HepG2 (cell line): ENCODE data around the gene ATRAID.

Experiments used
- CEBPB ChIP-seq: IDR thresholded peaks from 2 replicates; pipeline ENCODE4 v1.6.1; 2011; ENCODE audit warnings: low read depth, low read length, improper control_type of control experiment, borderline replicate concordance
- ETV6 ChIP-seq: sonication (generic); formaldehyde crosslinking; conservative IDR thresholded peaks from 2 replicates; pipeline ENCODE4 v1.4.0; 2020; ENCODE audit warnings: missing genetic modification reagents
- KLF16 ChIP-seq, 2 experiments: sonication (generic) in 1 of 2; formaldehyde crosslinking in 1 of 2; IDR thresholded peaks; 2 replicates each; pipeline versions ENCODE4 v1.6.1 to v1.8.0; 2016 to 2023; ENCODE audit warnings: missing genetic modification reagents in 2 of 2, missing compliant biosample characterization in 1 of 2
- MED1 ChIP-seq: sonication (generic); formaldehyde crosslinking; IDR thresholded peaks from 2 replicates; pipeline ENCODE4 v1.4.0; 2020; ENCODE audit warnings: missing genetic modification reagents
- MEIS1 ChIP-seq: sonication (generic); formaldehyde crosslinking; IDR thresholded peaks from 2 replicates; pipeline ENCODE4 v1.9.0; 2021; ENCODE audit warnings: mild to moderate bottlenecking, missing genetic modification reagents, moderate library complexity, borderline replicate concordance
- YY1 ChIP-seq: IDR thresholded peaks from 2 replicates; pipeline ENCODE4 v1.6.1; 2011; ENCODE audit warnings: low read length, low read depth, moderate library complexity, mild to moderate bottlenecking; ENCODE audit not compliant: insufficient read depth, insufficient replicate concordance
- ZNF121 ChIP-seq: sonication (generic); formaldehyde crosslinking; IDR thresholded peaks from 2 replicates; pipeline ENCODE4 v1.5.0; 2020; ENCODE audit warnings: mild to moderate bottlenecking, missing genetic modification reagents
- ZNF30 ChIP-seq: sonication (generic); formaldehyde crosslinking; IDR thresholded peaks from 2 replicates; pipeline ENCODE4 v1.5.0; 2020; ENCODE audit warnings: mild to moderate bottlenecking, missing genetic modification reagents
- ZNF670 ChIP-seq: sonication (generic); formaldehyde crosslinking; IDR thresholded peaks from 2 replicates; pipeline ENCODE4 v1.8.0; 2022; ENCODE audit warnings: mild to moderate bottlenecking, missing genetic modification reagents, borderline replicate concordance
- TF ChIP-seq, protein P1 (sequence below): sonication (generic); formaldehyde crosslinking; IDR thresholded peaks from 2 replicates; pipeline ENCODE4 v1.4.0; 2020; ENCODE audit warnings: mild to moderate bottlenecking, missing genetic modification reagents
- TF ChIP-seq, protein P2 (sequence below): sonication (generic); formaldehyde crosslinking; conservative IDR thresholded peaks from 2 replicates; pipeline ENCODE4 v1.4.0; 2020; ENCODE audit warnings: missing genetic modification reagents
- TF ChIP-seq, protein P3 (sequence below), 2 experiments: IDR thresholded peaks; 2 replicates each; pipeline ENCODE4 v1.6.1; 2011 to 2012; ENCODE audit warnings: low read length in 2 of 2, borderline replicate concordance in 1 of 2, low read depth in 1 of 2, mild to moderate bottlenecking in 1 of 2, moderate library complexity in 1 of 2
- TF ChIP-seq, protein P4 (sequence below): sonication (generic); formaldehyde crosslinking; IDR thresholded peaks from 2 replicates; pipeline ENCODE4 v1.5.0; 2020; ENCODE audit warnings: mild to moderate bottlenecking, missing genetic modification reagents, moderate library complexity

DNA sequence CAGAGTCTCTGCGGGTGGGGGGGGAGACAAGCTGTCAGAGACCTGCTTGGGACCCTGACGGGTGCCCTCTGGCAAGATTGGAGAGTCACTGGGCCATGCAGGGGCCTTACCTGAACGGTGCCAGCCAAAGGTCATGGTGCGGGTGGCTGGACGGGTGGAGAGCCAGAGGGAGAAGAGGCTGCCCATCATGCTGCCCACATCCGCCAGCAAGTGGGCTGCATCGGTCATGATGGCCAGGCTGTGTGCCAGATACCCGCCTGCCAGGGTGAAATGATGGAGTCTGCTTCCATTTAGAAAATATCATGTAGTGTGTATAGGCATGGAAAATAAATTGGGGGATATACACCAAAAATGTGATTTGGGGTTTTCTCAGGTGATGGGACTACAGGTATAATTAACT is 46.2 kb downstream of the ATRAID start:
- TF ChIP-seq CEBPB (no peak), KLF16 (CRISPR knock-in tag; IDR thresholded peaks at IDR 0.05) (no peak), ETV6 (CRISPR knock-in tag) (no peak), MEIS1 (CRISPR knock-in tag) (no peak), ZNF30 (no peak), ZNF121 (CRISPR knock-in tag) (no peak), MED1 (no peak), YY1 (no peak), ZNF670 (CRISPR knock-in tag) (no peak)
- TF ChIP-seq, protein P1, sequence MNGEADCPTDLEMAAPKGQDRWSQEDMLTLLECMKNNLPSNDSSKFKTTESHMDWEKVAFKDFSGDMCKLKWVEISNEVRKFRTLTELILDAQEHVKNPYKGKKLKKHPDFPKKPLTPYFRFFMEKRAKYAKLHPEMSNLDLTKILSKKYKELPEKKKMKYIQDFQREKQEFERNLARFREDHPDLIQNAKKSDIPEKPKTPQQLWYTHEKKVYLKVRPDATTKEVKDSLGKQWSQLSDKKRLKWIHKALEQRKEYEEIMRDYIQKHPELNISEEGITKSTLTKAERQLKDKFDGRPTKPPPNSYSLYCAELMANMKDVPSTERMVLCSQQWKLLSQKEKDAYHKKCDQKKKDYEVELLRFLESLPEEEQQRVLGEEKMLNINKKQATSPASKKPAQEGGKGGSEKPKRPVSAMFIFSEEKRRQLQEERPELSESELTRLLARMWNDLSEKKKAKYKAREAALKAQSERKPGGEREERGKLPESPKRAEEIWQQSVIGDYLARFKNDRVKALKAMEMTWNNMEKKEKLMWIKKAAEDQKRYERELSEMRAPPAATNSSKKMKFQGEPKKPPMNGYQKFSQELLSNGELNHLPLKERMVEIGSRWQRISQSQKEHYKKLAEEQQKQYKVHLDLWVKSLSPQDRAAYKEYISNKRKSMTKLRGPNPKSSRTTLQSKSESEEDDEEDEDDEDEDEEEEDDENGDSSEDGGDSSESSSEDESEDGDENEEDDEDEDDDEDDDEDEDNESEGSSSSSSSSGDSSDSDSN (CRISPR knock-in tag), result no peak
- TF ChIP-seq, protein P2, sequence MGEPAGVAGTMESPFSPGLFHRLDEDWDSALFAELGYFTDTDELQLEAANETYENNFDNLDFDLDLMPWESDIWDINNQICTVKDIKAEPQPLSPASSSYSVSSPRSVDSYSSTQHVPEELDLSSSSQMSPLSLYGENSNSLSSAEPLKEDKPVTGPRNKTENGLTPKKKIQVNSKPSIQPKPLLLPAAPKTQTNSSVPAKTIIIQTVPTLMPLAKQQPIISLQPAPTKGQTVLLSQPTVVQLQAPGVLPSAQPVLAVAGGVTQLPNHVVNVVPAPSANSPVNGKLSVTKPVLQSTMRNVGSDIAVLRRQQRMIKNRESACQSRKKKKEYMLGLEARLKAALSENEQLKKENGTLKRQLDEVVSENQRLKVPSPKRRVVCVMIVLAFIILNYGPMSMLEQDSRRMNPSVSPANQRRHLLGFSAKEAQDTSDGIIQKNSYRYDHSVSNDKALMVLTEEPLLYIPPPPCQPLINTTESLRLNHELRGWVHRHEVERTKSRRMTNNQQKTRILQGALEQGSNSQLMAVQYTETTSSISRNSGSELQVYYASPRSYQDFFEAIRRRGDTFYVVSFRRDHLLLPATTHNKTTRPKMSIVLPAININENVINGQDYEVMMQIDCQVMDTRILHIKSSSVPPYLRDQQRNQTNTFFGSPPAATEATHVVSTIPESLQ (CRISPR knock-in tag), result no peak
- TF ChIP-seq, protein P3, sequence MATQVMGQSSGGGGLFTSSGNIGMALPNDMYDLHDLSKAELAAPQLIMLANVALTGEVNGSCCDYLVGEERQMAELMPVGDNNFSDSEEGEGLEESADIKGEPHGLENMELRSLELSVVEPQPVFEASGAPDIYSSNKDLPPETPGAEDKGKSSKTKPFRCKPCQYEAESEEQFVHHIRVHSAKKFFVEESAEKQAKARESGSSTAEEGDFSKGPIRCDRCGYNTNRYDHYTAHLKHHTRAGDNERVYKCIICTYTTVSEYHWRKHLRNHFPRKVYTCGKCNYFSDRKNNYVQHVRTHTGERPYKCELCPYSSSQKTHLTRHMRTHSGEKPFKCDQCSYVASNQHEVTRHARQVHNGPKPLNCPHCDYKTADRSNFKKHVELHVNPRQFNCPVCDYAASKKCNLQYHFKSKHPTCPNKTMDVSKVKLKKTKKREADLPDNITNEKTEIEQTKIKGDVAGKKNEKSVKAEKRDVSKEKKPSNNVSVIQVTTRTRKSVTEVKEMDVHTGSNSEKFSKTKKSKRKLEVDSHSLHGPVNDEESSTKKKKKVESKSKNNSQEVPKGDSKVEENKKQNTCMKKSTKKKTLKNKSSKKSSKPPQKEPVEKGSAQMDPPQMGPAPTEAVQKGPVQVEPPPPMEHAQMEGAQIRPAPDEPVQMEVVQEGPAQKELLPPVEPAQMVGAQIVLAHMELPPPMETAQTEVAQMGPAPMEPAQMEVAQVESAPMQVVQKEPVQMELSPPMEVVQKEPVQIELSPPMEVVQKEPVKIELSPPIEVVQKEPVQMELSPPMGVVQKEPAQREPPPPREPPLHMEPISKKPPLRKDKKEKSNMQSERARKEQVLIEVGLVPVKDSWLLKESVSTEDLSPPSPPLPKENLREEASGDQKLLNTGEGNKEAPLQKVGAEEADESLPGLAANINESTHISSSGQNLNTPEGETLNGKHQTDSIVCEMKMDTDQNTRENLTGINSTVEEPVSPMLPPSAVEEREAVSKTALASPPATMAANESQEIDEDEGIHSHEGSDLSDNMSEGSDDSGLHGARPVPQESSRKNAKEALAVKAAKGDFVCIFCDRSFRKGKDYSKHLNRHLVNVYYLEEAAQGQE (IDR thresholded peaks at IDR 0.05; ENCODE audit: borderline replicate concordance in 1 of 2, low read depth in 1 of 2, low read length in 2 of 2), result no peak
- TF ChIP-seq, protein P4, sequence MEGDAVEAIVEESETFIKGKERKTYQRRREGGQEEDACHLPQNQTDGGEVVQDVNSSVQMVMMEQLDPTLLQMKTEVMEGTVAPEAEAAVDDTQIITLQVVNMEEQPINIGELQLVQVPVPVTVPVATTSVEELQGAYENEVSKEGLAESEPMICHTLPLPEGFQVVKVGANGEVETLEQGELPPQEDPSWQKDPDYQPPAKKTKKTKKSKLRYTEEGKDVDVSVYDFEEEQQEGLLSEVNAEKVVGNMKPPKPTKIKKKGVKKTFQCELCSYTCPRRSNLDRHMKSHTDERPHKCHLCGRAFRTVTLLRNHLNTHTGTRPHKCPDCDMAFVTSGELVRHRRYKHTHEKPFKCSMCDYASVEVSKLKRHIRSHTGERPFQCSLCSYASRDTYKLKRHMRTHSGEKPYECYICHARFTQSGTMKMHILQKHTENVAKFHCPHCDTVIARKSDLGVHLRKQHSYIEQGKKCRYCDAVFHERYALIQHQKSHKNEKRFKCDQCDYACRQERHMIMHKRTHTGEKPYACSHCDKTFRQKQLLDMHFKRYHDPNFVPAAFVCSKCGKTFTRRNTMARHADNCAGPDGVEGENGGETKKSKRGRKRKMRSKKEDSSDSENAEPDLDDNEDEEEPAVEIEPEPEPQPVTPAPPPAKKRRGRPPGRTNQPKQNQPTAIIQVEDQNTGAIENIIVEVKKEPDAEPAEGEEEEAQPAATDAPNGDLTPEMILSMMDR, result no peak
